ENCODE data around the gene MRPL20.

MRPL20 gene

DNA sequence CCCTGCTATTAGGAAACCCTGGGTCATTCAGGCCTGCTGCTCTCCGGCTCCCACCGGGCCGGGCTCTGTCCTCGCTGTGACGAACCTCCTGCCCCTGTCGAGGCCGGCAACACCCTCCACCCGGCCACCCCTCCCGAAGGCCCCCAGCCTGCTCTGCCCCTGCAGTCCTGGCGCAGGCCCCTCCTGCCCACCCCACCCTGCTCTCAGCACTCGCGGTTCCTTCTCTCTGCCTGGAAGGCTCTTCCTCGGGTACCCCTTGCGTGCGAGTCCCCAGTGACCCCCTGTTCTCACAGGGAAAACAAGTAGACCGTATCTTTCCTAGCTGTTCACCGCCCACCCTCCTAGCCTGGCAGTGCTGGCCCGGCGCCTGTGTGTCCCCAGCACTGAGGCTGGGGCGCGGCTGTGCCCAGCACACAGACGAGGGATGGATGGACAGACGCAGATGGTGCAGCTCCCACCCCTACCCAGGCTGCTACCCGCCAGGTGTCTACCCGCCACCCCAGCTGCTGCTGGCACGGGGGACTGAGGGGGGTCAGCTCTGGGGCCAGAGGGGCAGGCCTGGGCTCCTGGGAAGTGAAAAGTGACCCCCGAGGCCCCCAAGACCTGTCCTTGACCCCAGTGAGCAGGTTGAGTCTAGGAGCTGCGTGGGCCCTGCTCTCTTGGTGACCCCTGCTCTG lies 25.3 kb upstream of the MRPL20 start:
- TF ChIP-seq, protein P1, sequence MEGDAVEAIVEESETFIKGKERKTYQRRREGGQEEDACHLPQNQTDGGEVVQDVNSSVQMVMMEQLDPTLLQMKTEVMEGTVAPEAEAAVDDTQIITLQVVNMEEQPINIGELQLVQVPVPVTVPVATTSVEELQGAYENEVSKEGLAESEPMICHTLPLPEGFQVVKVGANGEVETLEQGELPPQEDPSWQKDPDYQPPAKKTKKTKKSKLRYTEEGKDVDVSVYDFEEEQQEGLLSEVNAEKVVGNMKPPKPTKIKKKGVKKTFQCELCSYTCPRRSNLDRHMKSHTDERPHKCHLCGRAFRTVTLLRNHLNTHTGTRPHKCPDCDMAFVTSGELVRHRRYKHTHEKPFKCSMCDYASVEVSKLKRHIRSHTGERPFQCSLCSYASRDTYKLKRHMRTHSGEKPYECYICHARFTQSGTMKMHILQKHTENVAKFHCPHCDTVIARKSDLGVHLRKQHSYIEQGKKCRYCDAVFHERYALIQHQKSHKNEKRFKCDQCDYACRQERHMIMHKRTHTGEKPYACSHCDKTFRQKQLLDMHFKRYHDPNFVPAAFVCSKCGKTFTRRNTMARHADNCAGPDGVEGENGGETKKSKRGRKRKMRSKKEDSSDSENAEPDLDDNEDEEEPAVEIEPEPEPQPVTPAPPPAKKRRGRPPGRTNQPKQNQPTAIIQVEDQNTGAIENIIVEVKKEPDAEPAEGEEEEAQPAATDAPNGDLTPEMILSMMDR (IDR thresholded peaks at IDR 0.05), result no peak

DNA sequence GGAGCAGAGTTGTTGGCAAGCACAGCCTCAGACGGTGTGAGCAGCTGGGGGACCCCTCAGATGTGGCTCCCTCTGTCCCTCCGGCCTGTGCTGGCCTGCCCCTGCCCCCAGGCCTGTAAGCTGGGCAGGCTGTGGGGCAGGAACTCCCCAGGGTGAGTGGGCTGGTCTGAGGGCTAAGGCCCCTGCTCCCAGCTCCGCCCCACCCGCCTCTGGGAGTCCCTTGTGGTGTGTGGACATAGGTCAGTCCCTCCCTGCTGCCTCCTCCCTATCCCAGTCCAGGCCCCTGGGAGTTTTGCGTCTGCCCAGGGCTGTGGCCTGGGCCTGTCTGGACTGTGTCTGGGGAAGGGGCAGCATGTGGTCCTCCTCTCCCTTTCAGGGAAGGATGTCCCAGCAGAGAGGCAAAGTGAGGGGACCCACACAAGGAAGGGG lies 24.8 kb upstream of the MRPL20 start:
- TF ChIP-seq, protein P1 (IDR thresholded peaks at IDR 0.05), result no peak

DNA sequence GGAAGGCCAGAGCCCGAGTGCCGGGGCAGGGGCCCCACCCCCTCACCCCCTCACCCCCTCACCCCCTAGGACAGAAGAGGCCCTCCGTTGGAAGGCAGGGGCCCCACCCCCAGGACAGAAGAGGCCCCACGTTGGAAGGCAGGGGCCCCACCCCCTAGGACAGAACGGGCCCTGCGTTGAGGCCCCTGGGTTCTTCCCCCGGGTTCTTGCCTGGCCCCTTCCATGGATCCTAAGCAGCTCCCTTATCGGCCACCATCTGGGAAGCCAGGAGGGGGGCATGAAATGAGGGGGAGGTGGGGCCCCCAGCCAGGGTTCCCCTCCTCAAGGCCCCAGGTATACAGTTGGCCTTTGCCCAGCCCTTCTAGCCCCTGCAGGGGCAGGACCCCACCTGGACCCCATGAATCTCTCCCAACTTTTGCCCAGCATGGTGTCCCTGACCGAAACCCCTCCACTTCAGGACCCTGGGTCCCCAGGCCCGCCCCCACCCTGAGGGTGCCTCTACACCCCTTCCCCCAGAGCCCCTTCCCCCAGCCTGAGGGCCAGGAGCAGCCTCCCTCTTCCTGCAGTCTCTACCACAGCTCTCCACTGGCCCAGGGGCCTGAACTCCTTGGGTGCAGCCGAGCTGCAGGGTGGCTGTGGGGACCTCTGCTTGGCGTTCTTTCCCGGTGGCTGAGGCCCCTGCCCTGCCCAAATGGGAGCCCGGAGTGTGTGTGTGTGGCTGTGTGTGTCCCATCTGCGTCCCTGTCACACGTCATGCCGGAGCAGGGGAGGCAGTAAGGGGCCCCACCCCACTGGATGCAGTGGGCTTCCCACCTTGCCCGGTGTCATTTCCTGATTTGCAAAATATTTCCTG lies 24.1 kb upstream of the MRPL20 start:
- TF ChIP-seq, protein P1 (IDR thresholded peaks at IDR 0.05), result no peak

DNA sequence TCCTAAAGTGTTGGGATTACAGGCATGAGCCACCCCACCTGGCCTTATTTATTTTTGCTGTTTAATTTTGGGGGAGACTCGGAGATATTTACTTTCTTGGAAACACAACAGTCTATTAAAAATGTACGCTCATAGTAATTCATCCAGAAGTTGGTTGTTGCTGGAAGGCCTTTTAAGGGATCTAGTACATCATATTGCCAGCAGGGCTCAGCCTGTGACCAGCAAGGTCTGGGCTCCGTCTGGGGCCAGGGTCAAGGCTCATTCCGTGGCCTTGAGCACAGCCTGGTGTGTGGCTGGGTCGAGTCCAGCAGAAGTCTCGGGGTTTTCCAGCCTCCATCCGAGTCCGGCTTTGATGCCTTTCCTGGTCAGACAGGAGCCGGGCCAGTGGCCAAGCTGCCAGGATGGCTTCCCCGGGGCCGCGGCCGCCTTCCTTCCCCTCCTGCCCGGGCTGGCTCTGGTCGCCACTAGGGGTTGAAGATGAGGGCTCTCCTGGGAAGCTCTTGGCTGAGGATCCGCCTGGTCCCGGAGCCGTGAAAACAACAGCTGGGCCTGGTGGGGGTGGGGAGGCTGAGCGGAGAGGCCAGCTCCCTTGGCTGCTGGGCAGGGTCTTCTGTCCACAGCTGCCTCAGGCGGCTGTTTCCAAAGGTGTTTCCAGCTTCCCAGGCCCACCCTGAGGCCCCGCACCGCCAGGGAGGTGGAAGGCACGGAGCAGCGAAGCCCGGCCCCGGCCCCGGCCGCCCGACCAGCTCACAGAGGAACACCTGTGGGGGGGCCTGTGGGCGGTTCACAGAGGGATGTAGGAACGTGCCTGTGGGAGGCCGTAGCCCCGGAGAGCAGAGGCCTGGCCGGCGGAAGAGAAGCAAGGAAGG lies 23.3 kb upstream of the MRPL20 start:
- TF ChIP-seq, protein P1 (IDR thresholded peaks at IDR 0.05), result no peak

DNA sequence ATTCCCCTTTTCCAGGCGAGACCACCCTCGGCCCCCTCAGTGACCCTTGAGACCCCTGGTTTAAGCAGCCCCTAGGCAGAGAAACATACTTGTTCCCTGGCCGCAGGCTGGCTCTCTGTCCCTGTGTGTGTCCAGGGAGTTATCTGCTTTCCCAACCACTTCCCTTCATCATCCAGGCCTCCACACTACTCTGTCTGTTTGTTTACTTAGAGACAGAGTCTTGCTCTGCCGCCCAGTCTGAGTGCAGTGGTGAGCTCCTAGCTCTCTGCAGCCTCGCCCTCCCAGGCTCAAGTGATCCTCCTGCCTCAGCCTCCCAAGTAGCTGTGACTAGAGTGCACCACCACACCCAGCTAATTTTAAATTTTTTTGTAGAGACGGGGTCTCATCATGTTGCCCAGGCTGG lies 22.6 kb upstream of the MRPL20 start:
- TF ChIP-seq, protein P1 (IDR thresholded peaks at IDR 0.05), result no peak

DNA sequence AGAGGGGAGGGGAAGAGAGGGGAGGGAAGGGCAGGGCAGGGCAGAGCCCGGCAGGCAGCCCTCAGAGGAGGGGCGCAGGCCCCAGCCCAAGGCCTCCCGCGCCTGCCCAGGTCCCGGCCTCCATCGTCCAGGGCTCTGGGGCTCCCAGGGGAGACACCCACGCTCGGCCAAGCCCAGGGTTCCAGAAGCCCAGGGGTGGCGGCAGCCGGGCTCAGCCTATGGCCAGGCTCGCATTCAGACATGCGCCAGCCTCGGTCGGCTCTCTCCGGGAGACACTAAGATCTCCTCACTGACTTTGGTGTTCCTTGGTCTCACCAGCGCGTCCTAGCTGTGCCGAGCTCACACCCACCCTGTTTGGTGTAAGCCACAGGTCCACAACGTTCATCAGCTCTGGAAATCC lies 21.1 kb upstream of the MRPL20 start:
- TF ChIP-seq, protein P1 (IDR thresholded peaks at IDR 0.05), result no peak

DNA sequence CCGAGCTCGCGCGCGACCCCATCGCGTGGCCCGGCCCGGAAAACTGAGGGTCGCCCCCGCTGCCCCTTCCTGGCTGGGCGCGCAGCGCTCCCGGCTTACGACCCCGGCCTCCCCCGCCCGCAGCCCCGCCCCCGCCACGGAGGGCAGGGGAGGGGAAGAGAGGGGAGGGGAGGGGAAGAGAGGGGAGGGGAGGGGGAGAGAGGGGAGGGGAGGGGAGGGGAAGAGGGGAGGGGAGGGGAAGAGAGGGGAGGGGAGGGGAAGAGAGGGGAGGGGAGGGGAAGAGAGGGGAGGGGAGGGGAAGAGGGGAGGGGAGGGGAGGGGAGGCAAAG lies 20.7 kb upstream of the MRPL20 start:
- TF ChIP-seq, protein P1 (IDR thresholded peaks at IDR 0.05), result no peak
